ENCODE results near the gene KRT28.
A peak's percentile ranks its signal among the peaks of the same experiment; 100 is the strongest.

GRCh38 chr17:40803617-40804082, 3.9 kb upstream of the KRT28 start:
- no peak for TF ChIP-seq POLR2A (IDR thresholded peaks at IDR 0.05)
- TF ChIP-seq CTCF (IDR thresholded peaks at IDR 0.05): peak; percentile 33 to 91 (median 82)

Data from prostate gland (tissue), 2 donors.